Neural progenitor cell (in vitro differentiated cells): Measurements from ENCODE around the gene ADCYAP1.

Source experiments
- EZH2 ChIP-seq: fragments of 200-600 bp; sonication (generic); IDR thresholded peaks from 2 replicates; pipeline ENCODE4 v1.6.1; 2017; ENCODE audit warnings: antibody characterized with exemption, mild to moderate bottlenecking, moderate library complexity
- TF ChIP-seq, protein P1 (sequence below): fragments of 200-600 bp; sonication (generic); IDR thresholded peaks from 2 replicates; pipeline ENCODE4 v1.5.1; 2017; ENCODE audit warnings: antibody characterized with exemption, mild to moderate bottlenecking

- no peak for TF ChIP-seq EZH2
- TF ChIP-seq, protein P1, sequence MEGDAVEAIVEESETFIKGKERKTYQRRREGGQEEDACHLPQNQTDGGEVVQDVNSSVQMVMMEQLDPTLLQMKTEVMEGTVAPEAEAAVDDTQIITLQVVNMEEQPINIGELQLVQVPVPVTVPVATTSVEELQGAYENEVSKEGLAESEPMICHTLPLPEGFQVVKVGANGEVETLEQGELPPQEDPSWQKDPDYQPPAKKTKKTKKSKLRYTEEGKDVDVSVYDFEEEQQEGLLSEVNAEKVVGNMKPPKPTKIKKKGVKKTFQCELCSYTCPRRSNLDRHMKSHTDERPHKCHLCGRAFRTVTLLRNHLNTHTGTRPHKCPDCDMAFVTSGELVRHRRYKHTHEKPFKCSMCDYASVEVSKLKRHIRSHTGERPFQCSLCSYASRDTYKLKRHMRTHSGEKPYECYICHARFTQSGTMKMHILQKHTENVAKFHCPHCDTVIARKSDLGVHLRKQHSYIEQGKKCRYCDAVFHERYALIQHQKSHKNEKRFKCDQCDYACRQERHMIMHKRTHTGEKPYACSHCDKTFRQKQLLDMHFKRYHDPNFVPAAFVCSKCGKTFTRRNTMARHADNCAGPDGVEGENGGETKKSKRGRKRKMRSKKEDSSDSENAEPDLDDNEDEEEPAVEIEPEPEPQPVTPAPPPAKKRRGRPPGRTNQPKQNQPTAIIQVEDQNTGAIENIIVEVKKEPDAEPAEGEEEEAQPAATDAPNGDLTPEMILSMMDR = no peak
Observed at GRCh38 chr18:950882-951495, 46.3 kb downstream of the ADCYAP1 start.
